H1 (cell line): ENCODE data around the gene OSBP2. TPM values are rescaled to one million over a fixed set of nuclear protein-coding genes. Genes with fewer than 3 reads are reported as not detected.
A peak's percentile ranks its signal among the peaks of the same experiment; 100 is the strongest.

Experiments
- CTCF ChIA-PET: fragments of 300-600 bp; sonication (Branson Sonifier 250); formaldehyde crosslinking; loops from one replicate; lab custom pipeline; 2021; ENCODE audit not compliant: partially characterized antibody; lab: Charles Lee
- POLR2A ChIA-PET: fragments of 300-600 bp; sonication (Branson Sonifier 250); formaldehyde crosslinking; loops from one replicate; lab custom pipeline; 2021; ENCODE audit warnings: inconsistent platforms; ENCODE audit not compliant: partially characterized antibody; lab: Charles Lee
- DNase-seq, 2 experiments: peaks; one replicate each; pipeline versions ENCODE4 v3.0.0 to v3.0.0-alpha.2; 2010 to 2022; ENCODE audit warnings: low spot score in 2 of 2, low read depth in 1 of 2, mixed read lengths in 1 of 2
- FAIRE-seq: peaks from 2 replicates; lab custom pipeline; 2011; peaks lifted over from hg19 to GRCh38; lab: Jason Lieb, UNC
- H2AFZ ChIP-seq: 2 replicates; pipeline ENCODE4 v1.8.1; 2012; ENCODE audit warnings: low read length, inconsistent platforms
- H2AK5ac ChIP-seq: 2 replicates; pipeline ENCODE4 v1.6.1; 2013; ENCODE audit warnings: low read depth, low read length
- H2BK120ac ChIP-seq: replicated peaks from 2 replicates; pipeline ENCODE3; 2013; ENCODE audit warnings: low read depth, low read length, inconsistent platforms
- H2BK12ac ChIP-seq: 2 replicates; pipeline ENCODE4 v1.6.1; 2013; ENCODE audit warnings: low read depth, low read length
- H2BK15ac ChIP-seq: 2 replicates; pipeline ENCODE4 v1.6.1; 2013; ENCODE audit warnings: low read length
- H2BK20ac ChIP-seq: 2 replicates; pipeline ENCODE4 v1.6.1; 2013; ENCODE audit warnings: low read length
- H2BK5ac ChIP-seq: 2 replicates; pipeline ENCODE4 v1.6.1; 2013; ENCODE audit warnings: low read depth, low read length
- H3K14ac ChIP-seq: 2 replicates; pipeline ENCODE4 v1.6.1; 2013; ENCODE audit warnings: inconsistent platforms; ENCODE audit not compliant: insufficient read length
- H3K18ac ChIP-seq: 2 replicates; pipeline ENCODE4 v1.6.1; 2013; ENCODE audit warnings: low read length; ENCODE audit errors: extremely low read depth
- H3K23ac ChIP-seq: 2 replicates; pipeline ENCODE4 v1.6.1; 2013; ENCODE audit warnings: inconsistent platforms; ENCODE audit not compliant: insufficient read length
- H3K23me2 ChIP-seq: 2 replicates; pipeline ENCODE4 v1.6.1; 2013; ENCODE audit warnings: low read depth, low read length
- H3K27ac ChIP-seq: 2 replicates; pipeline ENCODE4 v1.6.1; 2011; ENCODE audit warnings: low read depth, low read length, inconsistent platforms
- H3K27me3 ChIP-seq, 4 experiments: replicated peaks in 1 of 4; 1 replicate in 1 of 4; 2 replicates in 3 of 4; pipeline versions ENCODE4 v1.6.1 to v1.8.1; 2011 to 2013; ENCODE audit warnings: low read length in 3 of 4, mild to moderate bottlenecking in 3 of 4, inconsistent platforms in 2 of 4, mixed read lengths in 2 of 4, moderate library complexity in 1 of 4; ENCODE audit not compliant: control insufficient read depth in 3 of 4, insufficient read depth in 3 of 4; ENCODE audit errors: extremely low read depth in 1 of 4
- H3K36me3 ChIP-seq, 4 experiments: 2 replicates each; pipeline versions ENCODE4 v1.6.1 to v1.8.1; 2011 to 2013; ENCODE audit warnings: mild to moderate bottlenecking in 4 of 4, low read length in 3 of 4, moderate library complexity in 2 of 4, control low read depth in 1 of 4, inconsistent platforms in 1 of 4; ENCODE audit not compliant: insufficient read depth in 4 of 4, control insufficient read depth in 2 of 4
- H3K4ac ChIP-seq: replicated peaks from 2 replicates; pipeline ENCODE3; 2013; ENCODE audit warnings: low read length, low read depth, mixed read lengths, inconsistent platforms; ENCODE audit not compliant: insufficient read length
- H3K4me1 ChIP-seq, 4 experiments: replicated peaks in 1 of 4; 1 replicate in 1 of 4; 2 replicates in 3 of 4; pipeline versions ENCODE4 v1.6.1 to v1.8.1; 2011 to 2013; ENCODE audit warnings: low read length in 3 of 4, inconsistent platforms in 2 of 4, mixed read lengths in 1 of 4; ENCODE audit not compliant: insufficient read depth in 4 of 4, control insufficient read depth in 3 of 4
- H3K4me2 ChIP-seq, 2 experiments: 2 replicates each; pipeline versions ENCODE4 v1.6.1 to v1.8.1; 2011 to 2013; ENCODE audit warnings: low read depth in 2 of 2, low read length in 2 of 2, control low read depth in 1 of 2, inconsistent platforms in 1 of 2, mild to moderate bottlenecking in 1 of 2; ENCODE audit not compliant: insufficient read depth in 1 of 2
- H3K4me3 ChIP-seq, 4 experiments: fragments of 200-600, 300-600 bp in 1 of 4; sonication (generic), shearing (Covaris generic), sonication (Bioruptor Twin) in 1 of 4; 2 replicates each; pipeline versions ENCODE4 v1.5.1 to v1.8.1; 2011 to 2016; ENCODE audit warnings: low read length in 4 of 4, low read depth in 3 of 4, control low read depth in 2 of 4, inconsistent platforms in 2 of 4, mild to moderate bottlenecking in 2 of 4, mixed read lengths in 1 of 4, moderate library complexity in 1 of 4; ENCODE audit not compliant: insufficient read depth in 2 of 4; ENCODE audit errors: extremely low read depth in 1 of 4
- H3K56ac ChIP-seq: replicated peaks from 2 replicates; pipeline ENCODE3; 2013; ENCODE audit warnings: low read depth, mild to moderate bottlenecking, mixed read lengths, low read length, inconsistent platforms; ENCODE audit not compliant: insufficient read length
- H3K79me1 ChIP-seq: 2 replicates; pipeline ENCODE4 v1.6.1; 2013; ENCODE audit warnings: low read depth, low read length, control low read depth
- H3K79me2 ChIP-seq, 2 experiments: 2 replicates each; pipeline versions ENCODE4 v1.6.1 to v1.8.1; 2012 to 2013; ENCODE audit warnings: low read length in 2 of 2, mild to moderate bottlenecking in 2 of 2, inconsistent platforms in 1 of 2; ENCODE audit not compliant: insufficient read depth in 2 of 2, control insufficient read depth in 1 of 2
- H3K9ac ChIP-seq, 4 experiments: replicated peaks in 1 of 4; 1 replicate in 1 of 4; 2 replicates in 3 of 4; pipeline versions ENCODE4 v1.6.1 to v1.8.1; 2011 to 2013; ENCODE audit warnings: low read depth in 3 of 4, low read length in 3 of 4, control low read depth in 2 of 4, mild to moderate bottlenecking in 2 of 4, moderate library complexity in 2 of 4, inconsistent platforms in 1 of 4; ENCODE audit errors: extremely low read depth in 1 of 4
- H3K9me3 ChIP-seq, 2 experiments: 2 replicates each; pipeline versions ENCODE4 v1.6.1 to v1.8.1; 2012 to 2013; ENCODE audit warnings: mild to moderate bottlenecking in 2 of 2, moderate library complexity in 2 of 2, control low read depth in 1 of 2, inconsistent platforms in 1 of 2, low read depth in 1 of 2, low read length in 1 of 2, mixed read lengths in 1 of 2; ENCODE audit not compliant: insufficient read depth in 2 of 2
- H4K20me1 ChIP-seq, 2 experiments: replicated peaks in 1 of 2; 2 replicates each; pipeline versions ENCODE3 to v1.8.1; 2011 to 2013; ENCODE audit warnings: inconsistent platforms in 2 of 2, low read length in 2 of 2, mild to moderate bottlenecking in 1 of 2; ENCODE audit not compliant: insufficient read depth in 2 of 2, control insufficient read depth in 1 of 2
- H4K5ac ChIP-seq: 2 replicates; pipeline ENCODE4 v1.6.1; 2013; ENCODE audit warnings: low read length, low read depth, mixed read lengths, inconsistent platforms; ENCODE audit not compliant: insufficient read length
- H4K8ac ChIP-seq: 2 replicates; pipeline ENCODE4 v1.8.0; 2013; ENCODE audit warnings: mild to moderate bottlenecking, moderate library complexity, low read length, inconsistent platforms; ENCODE audit not compliant: insufficient read depth; ENCODE audit errors: extremely low read depth
- H4K91ac ChIP-seq: replicated peaks from 2 replicates; pipeline ENCODE3; 2013; ENCODE audit warnings: low read length, mixed read lengths, inconsistent platforms; ENCODE audit not compliant: insufficient read length
- CREB1 ChIP-seq: IDR thresholded peaks from 2 replicates; pipeline ENCODE4 v1.6.1; 2012; ENCODE audit warnings: inconsistent platforms
- EP300 ChIP-seq, 2 experiments: IDR thresholded peaks; 1 replicate in 1 of 2; 2 replicates in 1 of 2; pipeline ENCODE4 v1.6.1; 2011 to 2012; ENCODE audit warnings: low read depth in 2 of 2, low read length in 2 of 2, mild to moderate bottlenecking in 2 of 2, borderline replicate concordance in 1 of 2, inconsistent platforms in 1 of 2, moderate library complexity in 1 of 2
- KDM4A ChIP-seq: IDR thresholded peaks from one replicate; pipeline ENCODE4 v1.7.1; 2012; ENCODE audit warnings: low read depth, mild to moderate bottlenecking, moderate library complexity, low read length, inconsistent platforms; ENCODE audit not compliant: severe bottlenecking
- POU5F1 ChIP-seq: IDR thresholded peaks from 2 replicates; pipeline ENCODE4 v1.6.1; 2011; ENCODE audit warnings: low read depth, mild to moderate bottlenecking, low read length, moderate library complexity
- RBBP5 ChIP-seq: IDR thresholded peaks from 2 replicates; pipeline ENCODE4 v1.7.1; 2012; ENCODE audit warnings: low read depth, mild to moderate bottlenecking, inconsistent platforms, low read length, moderate library complexity, borderline replicate concordance
- SAP30 ChIP-seq: fragments of 300-600 bp; sonication (generic); IDR thresholded peaks from 2 replicates; pipeline ENCODE4 v1.7.1; 2012; ENCODE audit warnings: low read length, moderate library complexity, mild to moderate bottlenecking, inconsistent platforms; ENCODE audit not compliant: insufficient read depth, insufficient replicate concordance
- SIX5 ChIP-seq: IDR thresholded peaks from 2 replicates; pipeline ENCODE4 v1.6.1; 2011; ENCODE audit warnings: mild to moderate bottlenecking, low read depth, low read length
- SP1 ChIP-seq: IDR thresholded peaks from 2 replicates; pipeline ENCODE4 v1.6.1; 2011; ENCODE audit warnings: low read depth, low read length
- TCF12 ChIP-seq: IDR thresholded peaks from 2 replicates; pipeline ENCODE4 v1.6.1; 2011; ENCODE audit warnings: low read depth, mild to moderate bottlenecking, low read length
- YY1 ChIP-seq: IDR thresholded peaks from 2 replicates; pipeline ENCODE4 v1.6.1; 2011; ENCODE audit warnings: low read depth, mild to moderate bottlenecking, low read length
- WGBS, 2 experiments: shearing (Covaris generic) in 1 of 2; methylation state at CpG; one replicate each; pipeline versions ENCODE4 v1.1.6 to v1.1.7; 2013 to 2015; ENCODE audit warnings: low lambda C conversion rate in 2 of 2, mixed read lengths in 2 of 2, inconsistent platforms in 1 of 2, low coverage in 1 of 2, missing lambda C conversion rate in 1 of 2; ENCODE audit not compliant: insufficient replicate concordance in 2 of 2, insufficient coverage in 1 of 2, insufficient read length in 1 of 2; ENCODE audit errors: extremely low coverage in 1 of 2, missing lambda C conversion rate in 1 of 2; 5-methylcytosine and 5-hydroxymethylcytosine counted together
- polyA plus RNA-seq, 7 experiments: library from polyadenylated mRNA; depleted of rRNA in 3 of 7; stranded (reverse) in 5 of 7; unstranded in 2 of 7; fragments of >200 nt in 5 of 7; fragments of 200-250 nt in 2 of 7; gene quantifications; 1 replicate in 5 of 7; 2 replicates in 1 of 7; 4 replicates in 1 of 7; pipeline versions ENCODE4 v1.2.1 to v1.2.3, GENCODE V29; 2011 to 2013; ENCODE audit warnings: missing spikeins in 2 of 7, mixed read lengths in 2 of 7
- total RNA-seq: library from RNA; stranded (reverse); fragmentation: NEBNext Ultra II Directional; extraction: Animal tissue kit (Norgen Biotek cat#: 25700); gene quantifications from 2 replicates; pipeline ENCODE4 v1.2.1, GENCODE V29; 2021
- TF ChIP-seq, protein P1 (sequence below): IDR thresholded peaks from 2 replicates; pipeline ENCODE4 v1.6.1; 2011; ENCODE audit warnings: low read depth, mild to moderate bottlenecking, low read length; ENCODE audit not compliant: insufficient read depth

The OSBP2 gene
- total and polyA plus RNA-seq, 2 of the 8 experiments (the other 6 are each of a cell fraction or from before 2014, with no cell fraction given) = 3.4 to 3.7 TPM

DNA sequence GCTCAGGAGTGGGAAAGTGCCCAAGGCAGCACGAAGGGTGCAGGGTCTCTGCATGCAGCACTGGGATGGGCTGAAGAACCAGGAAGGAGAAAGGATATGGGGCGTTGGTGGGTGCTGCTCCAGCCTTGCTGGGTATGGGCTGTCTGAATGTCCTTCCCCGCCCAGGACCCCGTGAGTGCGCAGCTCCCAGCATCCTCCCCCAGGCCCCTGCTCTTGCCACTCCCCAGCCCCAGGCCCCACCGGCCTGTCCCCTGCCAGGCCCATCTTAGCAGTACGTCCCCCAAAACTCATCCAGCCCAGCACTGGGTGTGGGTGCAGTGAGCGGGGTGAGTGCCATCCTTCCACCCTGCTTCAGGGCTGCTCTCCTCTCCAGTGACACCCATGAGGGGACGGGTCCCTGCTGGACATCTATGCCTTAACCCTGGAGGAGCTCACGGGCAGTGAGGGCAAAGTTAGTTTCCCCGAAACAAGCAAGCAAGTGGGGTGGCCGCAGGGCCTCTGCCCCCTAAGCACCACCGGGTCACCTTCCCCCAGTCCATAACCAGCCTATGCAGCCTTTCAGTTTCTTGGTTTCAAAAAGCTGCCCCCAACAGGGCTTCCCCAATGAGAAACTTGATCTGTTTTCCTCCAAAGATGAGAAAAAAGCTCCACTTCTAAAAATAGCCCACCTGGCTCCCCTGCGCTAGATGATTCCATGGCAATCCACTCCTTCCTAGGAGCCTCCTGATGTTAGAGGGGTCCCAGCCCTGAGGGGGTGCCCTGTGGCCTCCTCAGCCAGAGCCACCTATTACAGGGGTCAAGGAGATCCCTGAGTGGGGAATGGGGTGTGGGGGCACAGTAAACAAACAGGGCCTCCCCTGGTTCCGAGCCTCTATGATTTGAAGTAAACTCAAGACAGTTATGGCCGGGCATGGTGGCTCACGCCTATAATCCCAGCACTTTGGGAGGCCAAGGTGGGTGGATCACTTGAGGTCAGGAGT is 170.1 kb downstream of the OSBP2 start:
- no peak overlapping the region for H4K5ac ChIP-seq
- no peak overlapping the region for H2BK120ac ChIP-seq
- DNase-seq (peak in 1 of 2 experiments; percentile 40), FAIRE-seq (no peak)
- H2AK5ac ChIP-seq = no peak overlapping the region
- peaks cover 0 to 2% of the 10 kb centered on the region in 2 experiments for H4K20me1 ChIP-seq
- H3K56ac ChIP-seq = no peak overlapping the region
- H3K23me2 ChIP-seq = no peaks in the 10 kb centered on the region
- H3K18ac ChIP-seq = no peak overlapping the region; the same call in 1 of the 2 replicates
- H3K4me1 ChIP-seq = peaks cover 0 to 7% (median 0%) of the 10 kb centered on the region in 4 experiments; a peak in 1 of 7 replicates
- H2BK5ac ChIP-seq = no peak overlapping the region
- no peak overlapping the region for H3K4me2 ChIP-seq
- H3K27ac ChIP-seq = no peak overlapping the region
- H3K36me3 ChIP-seq = no peaks in the 10 kb centered on the region
- H2AFZ ChIP-seq = no peak overlapping the region
- no peak overlapping the region for H2BK20ac ChIP-seq
- H2BK12ac ChIP-seq = peak overlapping the region; percentile 33; the same call in 1 of the 2 replicates
- no peak overlapping the region for H3K23ac ChIP-seq
- H3K27me3 ChIP-seq = no peaks in the 10 kb centered on the region
- H4K8ac ChIP-seq = no peak overlapping the region
- H3K4me3 ChIP-seq = no peak overlapping the region
- no peak overlapping the region for H2BK15ac ChIP-seq
- no peaks in the 10 kb centered on the region for H3K9me3 ChIP-seq
- H3K9ac ChIP-seq = no peak overlapping the region
- no peaks in the 10 kb centered on the region for H3K79me1 ChIP-seq
- no peak overlapping the region for H3K4ac ChIP-seq
- 90% methylated on average over 12 of the region's 17 CpGs; no CpG with 5 or more reads in 1 of the 2 experiments for WGBS, 2 experiments
- POLR2A ChIA-PET = no interaction called here
- no peaks in the 10 kb centered on the region for H3K79me2 ChIP-seq
- CTCF ChIA-PET = interaction anchor here (0.7 to 1.8 kb wide), 5 partner anchors 20 to 336 kb away, joined by 3 to 9 read pairs (median 4); no protein-coding TSS in a partner anchor
- no peak overlapping the region for H4K91ac ChIP-seq
- no peak overlapping the region for H3K14ac ChIP-seq
- TF ChIP-seq EP300 (IDR thresholded peaks at IDR 0.05; ENCODE audit: borderline replicate concordance in 1 of 2, low read depth in 2 of 2, low read length in 2 of 2) = no peak
- no peak for TF ChIP-seq TCF12
- no peak for TF ChIP-seq SAP30
- TF ChIP-seq SP1 = no peak
- TF ChIP-seq POU5F1 = no peak
- no peak for TF ChIP-seq CREB1
- TF ChIP-seq RBBP5 = no peak
- TF ChIP-seq, protein P1, sequence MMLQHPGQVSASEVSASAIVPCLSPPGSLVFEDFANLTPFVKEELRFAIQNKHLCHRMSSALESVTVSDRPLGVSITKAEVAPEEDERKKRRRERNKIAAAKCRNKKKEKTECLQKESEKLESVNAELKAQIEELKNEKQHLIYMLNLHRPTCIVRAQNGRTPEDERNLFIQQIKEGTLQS = no peak
- no peak for TF ChIP-seq SIX5
- TF ChIP-seq YY1 = no peak
- no peak for TF ChIP-seq KDM4A
